Measurements from ENCODE around the gene SREBF2.

The SREBF2 gene

DNA sequence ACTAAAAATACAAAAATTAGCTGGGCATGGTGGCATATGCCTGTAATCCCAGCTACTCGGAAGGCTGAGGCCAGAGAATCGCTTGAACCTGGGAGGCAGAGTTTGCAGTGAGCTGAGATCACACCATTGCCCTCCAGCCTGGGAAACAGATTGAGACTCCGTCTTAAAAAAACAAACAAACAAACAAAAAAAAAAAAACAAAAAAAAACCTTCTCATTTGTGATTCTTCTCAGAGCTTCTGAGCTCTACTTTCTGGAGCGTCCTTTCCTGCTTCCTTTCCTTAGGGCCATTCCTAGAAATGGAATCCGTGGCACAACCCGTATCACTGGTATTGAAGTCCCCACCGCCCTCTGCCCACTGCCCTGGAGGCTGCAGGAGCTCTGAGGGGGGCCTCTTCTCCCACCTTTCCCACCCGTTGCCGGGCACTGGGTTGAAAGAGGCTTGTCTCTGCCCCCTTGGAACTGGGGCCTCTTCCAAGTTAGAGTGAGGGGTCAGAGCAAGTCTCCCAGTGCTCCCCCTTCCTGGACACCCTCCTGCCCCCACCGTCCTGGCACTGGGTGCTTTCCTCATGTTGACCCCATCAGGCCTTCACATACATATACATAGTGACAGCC lies 83.9 kb downstream of the SREBF2 start:
- Histone ChIP-seq H3K79me2 (ENCODE audit: insufficient read depth, low read length) (no peaks in the 10 kb centered on the region), H3K4me1 (ENCODE audit: insufficient read depth, low read length, severe bottlenecking) (peaks cover 29% of the 10 kb centered on the region), H3K9ac (ENCODE audit: low read length) (no peak overlapping the region), H3K9me3 (ENCODE audit: low read length) (no peaks in the 10 kb centered on the region), H3F3A (ENCODE audit: insufficient read depth, low read length) (no peaks in the 10 kb centered on the region), H3K27ac (ENCODE audit: low read depth, low read length, poor library complexity, severe bottlenecking) (no peak overlapping the region), H3K9me2 (ENCODE audit: low read depth, low read length) (no peaks in the 10 kb centered on the region), H3K4me2 (ENCODE audit: low read length) (no peak overlapping the region), H4K20me1 (ENCODE audit: insufficient read depth, low read length) (no peaks in the 10 kb centered on the region), H3K4me3 (ENCODE audit: low read depth, low read length, poor library complexity, severe bottlenecking) (no peak overlapping the region), H3K36me3 (ENCODE audit: insufficient read depth, low read length) (no peaks in the 10 kb centered on the region), H3K27me3 (ENCODE audit: insufficient read depth, low read length) (peaks cover 27% of the 10 kb centered on the region; the same call in 1 of the 2 replicates), H2AFZ (ENCODE audit: low read length) (no peak overlapping the region)
- TF ChIP-seq, protein P1, sequence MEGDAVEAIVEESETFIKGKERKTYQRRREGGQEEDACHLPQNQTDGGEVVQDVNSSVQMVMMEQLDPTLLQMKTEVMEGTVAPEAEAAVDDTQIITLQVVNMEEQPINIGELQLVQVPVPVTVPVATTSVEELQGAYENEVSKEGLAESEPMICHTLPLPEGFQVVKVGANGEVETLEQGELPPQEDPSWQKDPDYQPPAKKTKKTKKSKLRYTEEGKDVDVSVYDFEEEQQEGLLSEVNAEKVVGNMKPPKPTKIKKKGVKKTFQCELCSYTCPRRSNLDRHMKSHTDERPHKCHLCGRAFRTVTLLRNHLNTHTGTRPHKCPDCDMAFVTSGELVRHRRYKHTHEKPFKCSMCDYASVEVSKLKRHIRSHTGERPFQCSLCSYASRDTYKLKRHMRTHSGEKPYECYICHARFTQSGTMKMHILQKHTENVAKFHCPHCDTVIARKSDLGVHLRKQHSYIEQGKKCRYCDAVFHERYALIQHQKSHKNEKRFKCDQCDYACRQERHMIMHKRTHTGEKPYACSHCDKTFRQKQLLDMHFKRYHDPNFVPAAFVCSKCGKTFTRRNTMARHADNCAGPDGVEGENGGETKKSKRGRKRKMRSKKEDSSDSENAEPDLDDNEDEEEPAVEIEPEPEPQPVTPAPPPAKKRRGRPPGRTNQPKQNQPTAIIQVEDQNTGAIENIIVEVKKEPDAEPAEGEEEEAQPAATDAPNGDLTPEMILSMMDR (IDR thresholded peaks at IDR 0.05; ENCODE audit: low read length) = no peak
- no peak for TF ChIP-seq EZH2 (IDR thresholded peaks at IDR 0.05; ENCODE audit: borderline replicate concordance, low read length)

DNA sequence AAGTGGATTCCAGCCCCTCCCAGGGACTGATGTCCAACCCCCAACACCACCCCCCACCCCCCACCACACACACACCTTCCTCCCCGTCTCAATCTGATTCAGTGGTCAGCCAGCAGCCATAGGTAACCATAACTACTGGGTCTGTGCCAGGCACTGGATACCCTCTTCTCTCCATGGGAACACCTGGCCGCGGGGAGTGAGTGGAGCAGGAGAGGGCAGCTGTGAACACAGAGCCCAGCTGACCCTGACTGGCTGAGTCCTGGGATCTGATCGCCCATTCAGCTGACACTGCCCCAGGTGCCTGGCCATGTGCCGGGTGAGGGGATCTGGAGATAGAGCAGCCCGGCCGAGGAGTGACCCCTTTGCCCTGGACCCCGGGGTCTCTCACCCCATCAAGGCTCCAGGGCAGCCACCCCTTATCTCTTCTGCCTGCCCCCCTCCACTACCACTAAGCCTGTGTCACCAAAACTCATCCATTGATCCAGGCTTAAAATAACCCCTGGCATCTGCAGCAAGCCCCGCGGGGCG lies 84.5 kb downstream of the SREBF2 start:
- Histone ChIP-seq H3K4me1 (ENCODE audit: insufficient read depth, low read length, severe bottlenecking) (peaks cover 29% of the 10 kb centered on the region), H3K4me3 (ENCODE audit: low read depth, low read length, poor library complexity, severe bottlenecking) (no peak overlapping the region), H3K27ac (ENCODE audit: low read depth, low read length, poor library complexity, severe bottlenecking) (no peak overlapping the region), H3K79me2 (ENCODE audit: insufficient read depth, low read length) (no peaks in the 10 kb centered on the region), H3K9ac (ENCODE audit: low read length) (no peak overlapping the region), H3F3A (ENCODE audit: insufficient read depth, low read length) (no peaks in the 10 kb centered on the region), H3K9me2 (ENCODE audit: low read depth, low read length) (no peaks in the 10 kb centered on the region), H4K20me1 (ENCODE audit: insufficient read depth, low read length) (no peaks in the 10 kb centered on the region), H3K4me2 (ENCODE audit: low read length) (no peak overlapping the region), H3K9me3 (ENCODE audit: low read length) (no peaks in the 10 kb centered on the region), H3K36me3 (ENCODE audit: insufficient read depth, low read length) (no peaks in the 10 kb centered on the region), H2AFZ (ENCODE audit: low read length) (no peak overlapping the region), H3K27me3 (ENCODE audit: insufficient read depth, low read length) (peaks cover 21% of the 10 kb centered on the region; the same call in 1 of the 2 replicates)
- no peak for TF ChIP-seq EZH2 (IDR thresholded peaks at IDR 0.05; ENCODE audit: borderline replicate concordance, low read length)

DNA sequence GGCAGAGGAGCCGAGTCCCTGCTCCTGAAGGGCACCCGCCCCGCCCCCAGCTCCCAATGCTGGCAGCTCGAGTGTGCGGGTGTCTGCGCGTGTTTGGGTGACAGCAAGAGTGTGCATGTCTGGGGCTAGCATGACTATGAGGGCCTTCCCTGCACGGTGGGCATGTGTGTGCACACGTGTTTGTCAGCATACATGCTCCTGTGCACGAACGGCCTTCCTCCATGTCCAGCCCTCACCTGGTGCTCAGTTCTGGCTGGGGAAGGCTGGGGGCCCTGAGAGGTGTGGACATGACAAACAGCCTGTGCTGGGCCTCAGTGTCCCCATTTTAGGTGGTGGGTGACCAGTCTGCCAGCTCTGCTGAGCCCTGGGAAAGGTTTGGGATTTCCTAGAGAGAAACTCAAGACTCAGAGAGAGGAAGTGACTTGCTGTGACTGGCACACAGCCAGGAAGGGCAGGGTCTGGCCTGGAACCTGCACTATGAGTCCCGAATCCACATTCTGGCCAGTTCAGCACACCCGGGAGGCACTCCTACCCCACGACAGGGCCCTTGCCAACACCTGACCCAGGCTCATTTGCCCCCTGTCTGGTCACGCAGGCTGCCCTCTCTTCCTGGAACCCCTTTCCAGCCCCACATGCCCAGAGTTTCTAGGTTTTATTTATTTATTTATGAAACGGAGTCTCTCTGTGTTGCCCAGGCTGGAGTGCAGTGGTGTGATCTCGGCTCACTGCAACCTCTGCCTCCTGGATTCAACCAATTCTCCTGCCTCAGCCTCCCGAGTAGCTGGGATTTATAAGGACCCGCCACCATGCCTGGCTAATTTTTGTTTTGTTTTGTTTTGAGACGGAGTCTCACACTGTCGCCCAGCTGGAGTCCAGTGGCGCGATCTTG lies 85.2 kb downstream of the SREBF2 start:
- TF ChIP-seq, protein P1 (IDR thresholded peaks at IDR 0.05; ENCODE audit: low read length) = no peak
- TF ChIP-seq EZH2 (IDR thresholded peaks at IDR 0.05; ENCODE audit: borderline replicate concordance, low read length) = no peak
- Histone ChIP-seq H3K36me3 (ENCODE audit: insufficient read depth, low read length) (no peaks in the 10 kb centered on the region), H3K79me2 (ENCODE audit: insufficient read depth, low read length) (no peaks in the 10 kb centered on the region), H3K4me3 (ENCODE audit: low read depth, low read length, poor library complexity, severe bottlenecking) (no peak overlapping the region), H3K9ac (ENCODE audit: low read length) (no peak overlapping the region), H4K20me1 (ENCODE audit: insufficient read depth, low read length) (no peaks in the 10 kb centered on the region), H2AFZ (ENCODE audit: low read length) (no peak overlapping the region), H3K9me2 (ENCODE audit: low read depth, low read length) (no peaks in the 10 kb centered on the region), H3K27ac (ENCODE audit: low read depth, low read length, poor library complexity, severe bottlenecking) (no peak overlapping the region), H3K4me1 (ENCODE audit: insufficient read depth, low read length, severe bottlenecking) (peaks cover 29% of the 10 kb centered on the region), H3K4me2 (ENCODE audit: low read length) (no peak overlapping the region), H3K9me3 (ENCODE audit: low read length) (no peaks in the 10 kb centered on the region), H3K27me3 (ENCODE audit: insufficient read depth, low read length) (peaks cover 19% of the 10 kb centered on the region; the same call in 1 of the 2 replicates), H3F3A (ENCODE audit: insufficient read depth, low read length) (no peaks in the 10 kb centered on the region)
